MV-4-11 (cell line): ENCODE results near the gene MYL10.

Experiments
- DNase-seq: peaks from one replicate; lab custom pipeline; 2025; lab: John Stamatoyannopoulos, UW

Gene MYL10

DNA sequence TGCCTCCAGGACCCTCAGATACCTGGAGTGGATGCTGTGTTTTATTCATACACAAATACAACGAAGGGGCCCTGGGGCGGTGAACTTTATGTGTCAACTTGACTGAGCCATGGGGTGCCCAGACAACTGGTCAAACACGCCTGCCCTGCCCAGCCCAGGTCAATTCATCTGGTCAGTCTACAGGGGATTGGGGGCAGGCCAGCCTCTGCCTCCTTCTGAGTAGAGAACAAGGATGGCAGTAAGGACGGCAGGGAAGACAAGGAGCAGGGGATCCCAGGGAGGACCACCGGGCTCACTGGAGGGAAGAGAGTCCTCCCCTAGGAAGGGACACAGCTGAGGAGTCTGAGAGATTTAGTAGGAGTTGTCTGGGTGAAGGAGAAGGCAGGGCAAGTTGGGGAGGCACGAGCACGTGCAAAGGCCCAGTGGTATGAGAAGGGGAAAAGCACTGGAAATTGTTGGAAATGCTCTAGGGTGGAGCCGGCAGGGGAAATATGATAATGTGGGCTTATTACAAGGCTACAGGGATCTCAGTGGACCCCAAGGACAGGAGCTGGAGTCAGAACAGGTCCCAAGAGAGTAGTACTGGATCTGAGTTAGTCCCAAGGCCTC lies 63.4 kb downstream of the MYL10 start:
- DNase-seq: no peak

DNA sequence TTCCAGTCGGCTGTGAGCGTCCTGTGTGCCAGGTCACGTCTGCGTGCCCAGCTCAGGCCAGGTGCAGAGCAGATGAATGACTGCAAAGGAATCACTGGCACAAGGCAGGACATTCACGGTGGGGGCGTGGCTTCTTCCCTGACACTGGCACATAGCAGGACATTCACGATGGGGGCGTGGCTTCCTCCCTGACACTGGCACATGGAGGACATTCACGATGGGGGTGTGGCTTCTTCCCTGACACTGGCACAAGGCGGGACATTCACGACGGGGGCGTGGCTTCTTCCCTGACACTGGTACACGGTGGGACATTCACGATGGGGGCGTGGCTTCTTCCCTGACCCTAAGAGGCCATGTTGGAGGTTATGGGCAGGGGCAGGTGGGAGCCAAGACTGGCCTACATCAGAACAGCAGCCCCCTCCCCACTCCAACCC lies 64.3 kb downstream of the MYL10 start:
- no peak for DNase-seq

DNA sequence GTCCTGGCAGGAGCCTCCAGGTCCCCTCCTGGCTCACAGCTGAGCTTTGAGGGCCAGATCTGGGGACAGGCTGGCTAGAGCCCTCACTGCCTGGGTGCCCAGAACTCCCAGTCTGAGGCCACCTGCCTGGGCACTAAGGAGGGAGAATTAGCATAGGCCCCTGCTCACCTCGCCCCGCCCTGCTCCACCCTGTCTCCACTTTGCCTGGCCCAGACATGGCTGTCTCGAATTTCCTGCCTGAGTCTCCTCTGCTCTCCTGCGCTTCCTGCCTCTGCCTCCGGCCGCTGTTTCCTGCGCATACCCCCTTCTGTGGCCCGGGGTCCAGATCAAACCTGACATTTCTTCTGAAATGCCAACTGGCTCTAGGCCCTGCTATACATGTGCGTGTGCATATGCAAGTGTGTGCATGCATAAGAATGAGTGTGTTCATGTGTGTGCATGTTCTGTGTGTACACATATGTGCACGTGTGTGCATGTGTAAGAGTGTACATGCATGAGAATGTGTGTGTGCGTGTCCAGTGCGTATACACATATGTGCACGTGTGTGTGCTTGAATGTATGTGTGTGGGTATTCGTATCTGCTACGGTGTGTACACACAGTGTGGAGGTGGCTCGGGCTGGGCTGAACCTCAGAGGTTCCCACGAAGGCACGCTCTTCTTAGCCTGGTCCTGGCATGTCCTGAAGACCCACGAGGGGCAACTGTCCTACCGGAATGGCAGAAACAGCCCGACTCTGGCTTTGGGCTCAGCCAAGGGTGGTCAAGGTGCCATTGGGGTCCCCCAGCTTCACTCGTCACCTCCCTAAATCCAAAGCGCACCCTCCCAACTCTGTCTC lies 64.9 kb downstream of the MYL10 start:
- no peak for DNase-seq
